ENCODE measurements around the gene USH1C. TPM values are rescaled to one million over a fixed set of nuclear protein-coding genes. Genes with fewer than 3 reads are reported as not detected.

Gene USH1C
- total and polyA plus RNA-seq, 2 experiments from 2014 or later: 0.54 TPM; not detected in 1

GRCh38 chr11:17573526-17573925, 29.3 kb upstream of the USH1C start:
- no peak for DNase-seq (ENCODE audit: low read depth in 1 of 2, low spot score in 1 of 2)
- Histone ChIP-seq H3K27me3 (no peaks in the 10 kb centered on the region), H3K4me1 (ENCODE audit: low read depth) (no peaks in the 10 kb centered on the region), H3K27ac (no peak overlapping the region), H3K36me3 (no peaks in the 10 kb centered on the region), H3K4me3 (no peak overlapping the region), H3K9me3 (ENCODE audit: low read depth) (no peaks in the 10 kb centered on the region)
- no peak for TF ChIP-seq CTCF (IDR thresholded peaks at IDR 0.05; ENCODE audit: low read depth, low read length)

GRCh38 chr11:17572791-17573460, 28.7 kb upstream of the USH1C start:
- Histone ChIP-seq H3K4me3 (no peak overlapping the region), H3K36me3 (no peaks in the 10 kb centered on the region), H3K4me1 (ENCODE audit: low read depth) (no peaks in the 10 kb centered on the region), H3K27ac (no peak overlapping the region), H3K27me3 (no peaks in the 10 kb centered on the region), H3K9me3 (ENCODE audit: low read depth) (no peaks in the 10 kb centered on the region)
- no peak for DNase-seq (ENCODE audit: low read depth in 1 of 2, low spot score in 1 of 2)
- TF ChIP-seq CTCF (IDR thresholded peaks at IDR 0.05; ENCODE audit: low read depth, low read length): no peak

- Histone ChIP-seq H3K27ac (no peak overlapping the region), H3K27me3 (no peaks in the 10 kb centered on the region), H3K4me1 (ENCODE audit: low read depth) (no peaks in the 10 kb centered on the region), H3K4me3 (no peak overlapping the region), H3K36me3 (no peaks in the 10 kb centered on the region), H3K9me3 (ENCODE audit: low read depth) (no peaks in the 10 kb centered on the region)
- DNase-seq (ENCODE audit: low read depth in 1 of 2, low spot score in 1 of 2): no peak
- TF ChIP-seq CTCF (IDR thresholded peaks at IDR 0.05; ENCODE audit: low read depth, low read length): no peak
These were observed 28.1 kb upstream of the USH1C start for GRCh38 chr11:17572359-17572690.

- no peak for TF ChIP-seq CTCF (IDR thresholded peaks at IDR 0.05; ENCODE audit: low read depth, low read length)
- no peak for DNase-seq (ENCODE audit: low read depth in 1 of 2, low spot score in 1 of 2)
- no peak overlapping the region for H3K27ac ChIP-seq
These were observed 27.5 kb upstream of the USH1C start for GRCh38 chr11:17571431-17572358.

GRCh38 chr11:17570034-17570433, 25.8 kb upstream of the USH1C start:
- TF ChIP-seq CTCF (IDR thresholded peaks at IDR 0.05; ENCODE audit: low read depth, low read length): no peak
- H3K27me3 ChIP-seq: no peaks in the 10 kb centered on the region
- no peaks in the 10 kb centered on the region for H3K36me3 ChIP-seq
- DNase-seq (ENCODE audit: low read depth in 1 of 2, low spot score in 1 of 2): no peak
- H3K9me3 ChIP-seq (ENCODE audit: low read depth): no peaks in the 10 kb centered on the region
- no peak overlapping the region for H3K4me3 ChIP-seq
- H3K4me1 ChIP-seq (ENCODE audit: low read depth): no peaks in the 10 kb centered on the region
- H3K27ac ChIP-seq: no peak overlapping the region

More at GRCh38 chr11:17571431-17572358, 27.5 kb upstream of the USH1C start:
- H3K4me3 ChIP-seq: no peak overlapping the region
- no peaks in the 10 kb centered on the region for H3K9me3 ChIP-seq (ENCODE audit: low read depth)
- no peaks in the 10 kb centered on the region for H3K4me1 ChIP-seq (ENCODE audit: low read depth)
- no peaks in the 10 kb centered on the region for H3K27me3 ChIP-seq
- H3K36me3 ChIP-seq: no peaks in the 10 kb centered on the region

Data from cardiac muscle cell (in vitro differentiated cells and primary cell).